ENCODE results near the gene PLBD2.

The PLBD2 gene

DNA sequence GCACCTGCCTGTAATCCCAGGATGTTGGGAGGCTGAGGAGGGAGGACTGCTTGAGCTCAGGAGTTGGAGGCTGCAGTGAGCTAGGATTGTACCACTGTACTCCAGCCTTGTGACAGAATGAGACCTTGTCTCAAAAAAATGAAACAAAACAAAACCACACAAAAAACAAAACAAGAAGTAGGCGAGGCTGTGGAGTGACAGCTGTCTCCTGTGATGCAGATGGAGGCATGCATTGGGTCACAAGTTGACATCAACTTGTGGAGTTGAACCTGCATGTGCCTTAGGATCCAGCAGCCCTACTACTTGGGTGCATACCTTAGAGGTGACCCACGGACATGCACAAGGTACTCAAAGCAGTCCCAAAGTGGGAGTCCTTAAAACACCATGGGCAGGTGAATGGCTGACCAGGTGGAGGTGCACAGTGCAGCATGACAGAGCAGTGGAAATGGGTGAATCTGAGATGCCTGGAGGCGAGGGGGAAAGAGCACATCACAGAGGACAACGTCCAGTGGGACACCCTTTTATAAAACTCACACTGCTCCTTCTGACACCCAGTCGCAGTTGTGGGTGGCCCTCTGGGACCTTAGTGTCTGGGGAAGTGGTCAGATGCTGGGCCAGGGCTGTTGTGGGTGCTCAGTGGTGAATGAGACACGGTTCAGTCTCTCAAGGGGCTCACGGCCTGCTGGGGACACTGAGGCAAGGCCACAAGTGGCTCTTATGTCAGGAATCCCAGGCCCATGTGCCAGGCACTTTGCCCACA is 12.7 kb downstream of the PLBD2 start:
- no peak for DNase-seq (ENCODE audit: low read depth)

DNA sequence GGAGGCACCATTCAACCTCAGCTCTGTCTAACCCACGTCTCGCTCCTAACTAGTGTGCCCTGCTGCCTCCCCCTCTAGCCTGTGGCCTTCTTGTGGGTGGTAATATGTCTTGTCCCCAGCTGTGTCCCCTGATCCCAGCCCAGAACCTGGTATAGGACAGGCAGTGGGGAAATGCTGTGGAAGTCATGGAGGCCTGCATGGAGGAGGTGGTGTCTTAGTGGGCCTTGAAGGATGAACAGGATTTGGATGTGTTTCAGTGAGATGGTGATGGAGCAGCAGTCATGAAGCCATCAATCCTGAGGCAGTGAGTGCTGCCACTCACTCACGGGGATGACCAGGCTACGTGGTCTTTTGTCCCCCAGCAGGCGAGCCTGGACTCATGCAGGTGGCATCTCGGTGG is 13.4 kb downstream of the PLBD2 start:
- no peak for DNase-seq (ENCODE audit: low read depth)

DNA sequence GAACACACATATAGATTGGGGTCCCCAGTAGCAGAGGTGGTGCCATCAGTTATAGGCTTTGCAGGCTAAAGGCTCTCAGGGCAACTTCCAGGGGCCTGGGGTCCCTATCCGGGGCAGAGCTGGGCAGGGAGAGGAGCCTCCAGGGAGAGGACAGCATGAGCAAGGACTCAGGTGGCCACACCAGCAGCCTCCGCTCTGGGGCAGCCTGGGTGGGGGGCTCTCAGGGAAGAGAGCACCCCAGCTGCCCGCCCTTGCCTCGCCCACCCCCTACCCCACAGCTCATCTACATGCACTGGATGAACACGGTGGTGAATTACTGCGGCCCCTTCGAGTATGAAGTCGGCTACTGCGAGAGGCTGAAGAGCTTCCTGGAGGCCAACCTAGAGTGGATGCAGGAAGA is 14.0 kb downstream of the PLBD2 start:
- DNase-seq (ENCODE audit: low read depth): no peak

DNA sequence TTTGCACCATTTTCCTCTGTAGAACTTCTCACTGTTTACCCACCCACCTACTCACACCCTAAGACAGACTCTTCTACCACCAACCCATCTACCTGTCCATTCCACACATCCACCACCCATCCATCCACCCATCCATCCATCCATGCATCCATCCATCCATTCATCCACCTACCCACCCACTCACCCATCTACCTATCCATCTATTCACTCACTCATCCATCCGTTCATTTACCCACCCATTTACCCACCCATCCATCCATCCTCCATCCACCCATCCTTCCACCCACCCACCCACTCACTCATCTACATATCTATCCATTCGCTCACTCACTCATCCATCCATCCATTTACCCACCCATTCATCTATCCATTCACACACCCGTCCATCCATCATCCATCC is 15.1 kb downstream of the PLBD2 start:
- no peak for DNase-seq (ENCODE audit: low read depth)

DNA sequence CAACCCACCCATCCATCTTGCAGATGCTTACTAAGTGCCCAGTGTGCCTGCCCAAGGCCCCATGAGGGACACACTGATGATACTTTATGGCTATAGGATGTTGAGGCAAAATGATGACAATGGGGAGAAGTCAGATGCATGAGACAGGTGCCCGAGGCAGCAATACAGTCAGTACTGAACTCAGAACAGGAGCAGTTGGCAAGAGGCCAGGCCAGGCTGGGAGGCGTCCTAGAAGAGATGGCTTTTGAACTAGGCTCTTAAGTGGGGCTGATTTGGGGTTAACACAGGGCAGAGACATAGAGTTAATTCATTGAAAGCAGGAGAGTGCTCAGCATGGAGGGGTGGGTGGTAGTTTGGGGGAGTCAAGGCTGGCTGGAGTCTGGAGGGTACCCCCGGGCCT is 15.6 kb downstream of the PLBD2 start:
- DNase-seq (ENCODE audit: low read depth): no peak

DNA sequence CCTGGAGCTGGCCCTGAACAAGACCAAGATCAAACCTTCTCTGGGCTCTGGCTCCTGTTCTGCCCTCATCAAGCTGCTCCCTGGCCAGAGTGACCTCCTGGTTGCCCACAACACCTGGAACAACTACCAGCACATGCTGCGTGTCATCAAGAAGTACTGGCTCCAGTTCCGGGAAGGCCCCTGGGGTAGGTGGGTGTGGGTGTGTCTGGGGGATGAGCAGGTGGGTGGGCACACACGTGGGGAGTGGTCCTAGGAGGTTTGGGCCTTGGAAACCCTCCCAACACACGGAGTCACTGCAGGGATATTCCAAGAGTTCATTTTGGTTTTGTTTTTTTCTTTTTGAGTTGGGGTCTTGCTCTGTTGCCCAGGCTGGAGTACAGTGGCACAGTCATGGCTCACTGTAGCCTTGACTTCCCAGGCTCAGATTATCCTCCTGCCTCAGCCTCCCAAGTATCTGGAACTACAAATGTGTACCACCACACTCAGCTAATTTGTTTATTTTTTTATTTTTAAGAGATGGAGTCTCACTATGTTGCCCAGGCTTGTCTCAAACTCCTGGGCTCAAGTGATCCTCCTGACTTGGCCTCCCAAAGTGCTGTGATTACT is 16.5 kb downstream of the PLBD2 start:
- no peak for DNase-seq (ENCODE audit: low read depth)

DNA sequence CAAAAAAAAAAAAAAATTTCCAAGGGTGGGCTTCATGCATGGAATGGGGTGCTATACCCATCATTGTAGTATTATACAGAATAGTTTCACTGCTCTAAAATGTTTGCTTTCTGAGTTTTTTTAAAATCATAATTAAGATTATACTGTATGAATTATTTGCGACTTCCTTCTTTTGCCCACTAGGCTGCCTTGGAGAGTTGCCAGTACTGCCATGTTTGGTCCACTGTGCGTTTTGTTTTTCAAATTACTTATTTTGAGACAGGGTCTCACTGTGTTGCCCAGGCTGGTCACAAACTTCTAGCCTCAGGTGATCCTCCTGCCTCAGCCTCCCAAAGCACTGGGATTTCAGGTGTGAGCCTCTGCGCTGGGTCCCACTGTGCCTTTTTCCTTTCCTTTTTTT is 19.9 kb downstream of the PLBD2 start:
- no peak for DNase-seq (ENCODE audit: low read depth)

DNA sequence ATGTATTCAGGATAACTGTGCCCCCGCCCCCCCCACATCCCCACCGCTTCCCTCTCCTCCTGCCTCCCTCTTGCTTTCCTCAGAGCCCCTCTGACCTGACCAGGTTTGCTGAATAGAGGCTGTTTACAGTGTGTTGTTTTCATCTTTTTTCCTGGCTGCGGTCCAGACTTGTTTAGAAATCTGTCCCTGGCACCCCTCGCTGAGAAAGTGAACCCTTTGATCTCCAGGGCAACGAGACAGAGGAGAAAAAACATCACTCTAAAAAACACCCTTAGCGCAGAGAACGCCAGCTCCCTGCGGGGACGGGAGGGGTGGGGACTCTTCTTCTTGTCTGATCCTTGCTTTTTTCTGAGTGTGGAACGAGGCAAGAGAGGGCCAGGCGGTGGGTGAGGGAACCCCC is 22.8 kb downstream of the PLBD2 start:
- DNase-seq (ENCODE audit: low read depth): no peak

DNA sequence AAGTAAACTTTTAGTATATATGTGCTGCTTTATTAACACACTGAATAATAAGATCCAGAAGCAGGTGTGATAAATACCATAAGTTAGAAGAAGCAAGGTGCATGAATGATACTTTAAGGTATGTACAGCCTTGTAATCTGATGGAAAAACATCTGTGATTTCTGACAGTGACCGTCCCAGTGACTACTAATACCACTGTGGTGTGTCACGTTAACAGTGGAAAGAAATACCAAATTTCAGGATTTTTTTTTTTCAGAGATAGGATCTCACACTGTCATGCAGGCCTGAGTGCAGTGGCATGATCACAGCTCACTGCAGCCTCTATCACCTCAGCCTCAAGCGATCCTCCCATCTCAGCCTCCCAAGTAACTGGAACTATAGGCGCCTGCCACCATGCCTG is 23.8 kb downstream of the PLBD2 start:
- no peak for DNase-seq (ENCODE audit: low read depth)

DNA sequence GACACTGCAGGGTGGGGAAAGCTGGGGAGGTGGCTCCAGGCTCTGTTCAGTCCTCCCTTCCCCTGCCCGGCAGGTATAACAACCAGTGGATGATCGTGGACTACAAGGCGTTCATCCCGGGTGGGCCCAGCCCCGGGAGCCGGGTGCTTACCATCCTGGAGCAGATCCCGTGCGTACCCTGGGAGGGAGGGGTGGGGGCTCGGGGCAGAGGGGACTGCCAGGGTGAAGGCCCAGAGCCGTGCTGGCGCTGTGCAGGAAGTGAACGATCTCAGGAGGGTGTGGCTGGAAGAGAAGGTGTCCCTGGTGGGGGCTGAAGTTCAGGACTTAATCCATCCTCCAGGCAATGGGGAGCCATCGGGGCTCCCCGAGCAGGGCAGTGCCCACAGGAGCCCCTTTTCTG is 26.4 kb downstream of the PLBD2 start:
- DNase-seq (ENCODE audit: low read depth): no peak

DNA sequence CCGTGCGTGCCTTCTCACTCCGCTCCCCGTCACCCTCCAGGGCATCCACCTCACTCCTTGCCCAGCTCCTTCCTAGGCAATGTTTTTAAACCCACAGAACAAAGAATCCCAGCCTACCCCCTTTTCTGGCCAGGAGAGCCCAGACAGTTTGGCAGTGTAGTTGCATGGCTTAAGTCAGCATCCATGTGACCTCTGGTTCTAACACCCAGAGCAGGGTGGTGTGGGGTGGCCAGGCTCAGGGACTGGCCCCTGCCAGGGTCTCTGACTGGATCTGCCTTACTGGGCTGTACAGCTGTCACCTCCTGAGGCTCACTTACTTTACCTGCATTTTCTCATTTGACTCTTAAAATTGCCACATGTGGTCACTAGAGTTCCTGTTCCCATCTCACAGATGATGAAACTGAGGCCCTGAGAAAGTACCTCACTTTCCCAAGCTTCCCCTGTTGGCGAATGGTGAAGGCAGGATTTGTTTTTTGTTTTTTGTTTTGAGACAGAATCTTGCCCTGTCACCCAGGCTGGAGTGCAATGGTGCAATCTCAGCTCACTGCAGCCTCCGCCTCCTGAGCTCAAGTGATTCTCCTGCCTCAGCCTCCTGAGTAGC is 27.0 kb downstream of the PLBD2 start:
- DNase-seq (ENCODE audit: low read depth): no peak

DNA sequence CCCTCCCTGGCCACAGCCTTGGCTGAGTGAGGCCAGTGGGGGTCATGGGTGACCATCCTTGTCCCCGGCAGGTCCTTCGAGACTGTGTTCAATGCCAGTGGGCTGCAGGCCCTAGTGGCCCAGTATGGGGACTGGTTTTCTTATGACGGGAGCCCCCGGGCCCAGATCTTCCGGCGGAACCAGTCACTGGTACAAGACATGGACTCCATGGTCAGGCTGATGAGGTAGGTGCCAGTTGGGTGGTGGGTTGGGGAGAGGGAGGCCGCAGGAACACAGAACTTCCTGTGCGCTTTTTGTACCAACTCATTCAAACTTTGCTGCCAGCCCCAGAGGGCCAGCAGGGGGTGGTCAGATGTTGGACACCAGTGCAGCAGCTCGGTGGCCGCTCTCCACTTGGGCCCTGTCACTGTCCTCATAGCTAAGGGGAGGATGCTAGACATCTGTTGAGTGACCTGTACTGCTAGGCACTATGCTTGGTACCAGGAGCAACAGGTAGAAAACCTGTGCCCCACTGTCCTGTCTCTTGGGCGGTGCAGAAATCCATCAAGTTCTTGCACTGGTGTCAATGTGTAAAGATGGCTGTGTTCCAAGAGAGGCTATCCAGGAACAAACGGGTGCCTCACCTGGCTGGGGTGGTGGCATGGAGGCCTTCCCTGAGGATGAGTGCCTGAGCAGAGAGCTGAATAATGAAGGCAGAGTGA is 28.6 kb downstream of the PLBD2 start:
- no peak for DNase-seq (ENCODE audit: low read depth)

DNA sequence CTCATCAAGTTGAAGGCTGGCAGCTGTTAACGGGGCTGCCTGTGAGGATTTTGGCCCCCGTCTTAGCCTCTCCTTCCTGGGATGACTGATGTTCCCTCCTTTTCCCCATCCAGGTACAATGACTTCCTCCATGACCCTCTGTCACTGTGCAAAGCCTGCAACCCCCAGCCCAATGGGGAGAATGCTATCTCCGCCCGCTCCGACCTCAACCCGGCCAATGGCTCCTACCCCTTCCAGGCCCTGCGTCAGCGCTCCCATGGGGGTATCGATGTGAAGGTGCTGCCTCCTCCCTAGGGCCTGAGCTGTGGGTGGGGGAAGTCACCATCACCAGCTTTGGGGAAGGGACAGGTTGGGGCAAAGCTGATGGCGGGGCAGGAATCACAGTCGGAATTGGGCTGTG is 29.2 kb downstream of the PLBD2 start:
- no peak for DNase-seq (ENCODE audit: low read depth)

DNA sequence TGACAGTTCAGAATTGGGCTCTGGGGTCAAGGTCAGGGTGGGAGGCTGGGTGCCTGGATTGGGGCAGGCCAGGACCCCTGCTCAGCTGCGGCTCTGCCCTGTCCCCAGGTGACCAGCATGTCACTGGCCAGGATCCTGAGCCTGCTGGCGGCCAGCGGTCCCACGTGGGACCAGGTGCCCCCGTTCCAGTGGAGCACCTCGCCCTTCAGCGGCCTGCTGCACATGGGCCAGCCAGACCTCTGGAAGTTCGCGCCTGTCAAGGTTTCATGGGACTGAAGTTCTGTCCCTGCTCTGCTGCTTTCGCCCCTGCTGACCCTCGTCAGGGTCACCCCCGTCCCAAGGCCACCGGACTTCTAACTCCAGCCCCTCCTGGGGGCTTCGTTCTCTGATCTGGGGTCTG is 30.0 kb downstream of the PLBD2 start:
- no peak for DNase-seq (ENCODE audit: low read depth)

DNA sequence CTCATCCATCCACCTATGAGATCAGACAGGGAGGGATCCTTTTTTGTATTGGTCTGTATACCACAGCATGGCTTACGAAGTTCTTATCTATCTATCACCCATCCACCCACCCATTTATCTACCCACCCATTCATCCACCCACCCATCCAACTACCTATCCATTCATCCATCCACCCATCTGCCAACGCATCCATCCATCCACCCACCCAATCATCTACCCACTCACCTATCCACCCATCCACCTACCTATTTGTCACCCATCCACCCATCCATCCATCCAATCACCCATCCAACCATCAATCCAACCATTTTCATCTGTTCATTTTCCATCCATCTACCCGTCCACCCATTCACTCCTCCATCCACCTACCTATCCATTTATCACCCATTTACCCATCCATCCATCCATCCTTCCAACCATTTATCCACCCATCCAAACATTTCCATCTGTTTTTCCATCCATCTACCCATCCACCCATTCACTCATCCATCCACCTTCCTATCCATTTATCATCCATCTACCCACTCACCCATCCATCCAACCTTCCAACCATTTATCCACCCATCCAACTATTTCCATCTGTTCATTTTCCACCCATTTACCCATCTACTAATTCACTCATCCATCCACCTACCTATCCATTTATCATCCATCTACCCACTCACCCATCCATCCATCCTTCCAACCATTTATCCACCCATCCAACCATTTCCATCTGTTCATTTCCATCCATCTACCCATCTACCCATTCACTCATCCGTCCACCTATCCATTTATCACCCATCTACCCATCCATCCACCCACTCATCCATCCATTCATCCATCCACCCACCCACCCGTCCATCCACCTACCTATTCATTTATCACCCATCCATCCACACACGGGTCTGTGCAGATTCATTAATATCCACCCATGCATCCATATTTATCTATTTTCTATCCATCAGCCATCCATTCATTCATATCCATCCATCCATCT is 32.0 kb downstream of the PLBD2 start:
- no peak for DNase-seq (ENCODE audit: low read depth)

DNA sequence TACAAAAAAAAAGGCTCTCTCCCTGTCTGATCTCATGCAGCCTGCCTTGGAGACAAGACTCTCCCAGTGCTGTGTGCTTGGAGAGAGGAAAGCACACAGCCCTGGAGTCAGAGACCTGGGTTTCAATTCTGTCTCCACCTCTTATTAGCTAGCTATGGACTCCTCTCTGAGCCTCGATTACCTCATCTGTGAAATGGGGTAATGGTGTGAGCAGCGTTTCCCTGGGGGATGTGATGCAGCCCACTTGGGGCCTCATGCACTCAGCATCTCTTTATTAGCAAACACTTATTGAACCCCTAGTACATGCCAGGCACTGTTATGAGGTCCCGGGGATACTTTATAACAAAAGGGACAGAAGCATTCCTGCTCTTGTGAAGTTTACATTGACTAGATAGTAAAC is 32.8 kb downstream of the PLBD2 start:
- no peak for DNase-seq (ENCODE audit: low read depth)

DNA sequence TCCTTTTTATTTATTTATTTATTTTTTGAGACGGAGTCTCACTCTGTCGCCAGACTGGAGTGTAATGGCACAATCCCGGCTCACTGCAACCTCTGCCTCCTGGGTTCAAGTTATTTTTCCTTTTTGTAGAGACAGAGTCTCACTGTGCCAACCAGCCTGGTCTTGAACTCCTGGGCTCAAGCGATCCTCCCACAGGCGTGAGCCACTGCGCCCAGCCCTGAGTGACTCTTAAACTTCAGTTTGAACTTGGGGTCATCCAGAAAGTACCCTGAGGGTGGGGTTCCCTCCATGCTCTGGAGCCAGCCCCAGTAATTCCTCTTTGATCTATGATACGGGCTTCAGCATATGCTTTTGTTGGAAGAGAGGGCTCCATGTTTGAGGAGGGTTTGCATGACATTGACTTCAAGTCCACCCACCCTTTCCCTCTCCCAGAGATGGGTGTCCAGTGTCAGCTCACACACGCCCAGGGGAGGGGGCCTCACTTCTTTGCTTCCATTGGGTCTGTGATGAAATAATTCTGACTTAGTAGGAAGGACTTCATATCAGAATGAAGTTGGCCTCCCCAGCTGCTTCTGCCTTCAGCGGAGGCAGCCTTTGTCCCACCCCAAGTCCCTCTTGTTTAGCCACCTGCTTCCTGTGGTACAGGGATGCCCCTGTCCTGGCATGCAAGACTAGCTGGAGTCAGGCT is 33.4 kb downstream of the PLBD2 start:
- no peak for DNase-seq (ENCODE audit: low read depth)

DNA sequence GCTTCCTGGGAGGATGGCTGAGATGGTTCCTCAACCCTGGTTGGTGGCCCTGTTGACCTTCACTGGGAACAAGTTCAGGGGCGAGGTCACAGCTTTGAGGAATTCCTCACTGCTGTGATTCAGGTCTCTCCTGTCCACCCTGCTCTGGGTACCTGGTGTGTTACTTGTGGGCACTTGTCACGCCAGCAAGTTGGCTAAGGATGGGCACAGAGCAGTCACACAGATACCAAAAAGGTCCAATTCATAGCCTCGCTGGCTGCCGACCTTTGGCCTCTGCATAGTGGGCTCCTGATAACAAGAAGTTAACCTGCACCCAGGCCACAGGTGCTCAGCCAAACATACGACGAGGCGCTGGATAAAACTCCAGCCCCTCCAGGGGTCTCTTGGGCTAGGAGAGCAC is 34.1 kb downstream of the PLBD2 start:
- DNase-seq (ENCODE audit: low read depth): no peak

DNA sequence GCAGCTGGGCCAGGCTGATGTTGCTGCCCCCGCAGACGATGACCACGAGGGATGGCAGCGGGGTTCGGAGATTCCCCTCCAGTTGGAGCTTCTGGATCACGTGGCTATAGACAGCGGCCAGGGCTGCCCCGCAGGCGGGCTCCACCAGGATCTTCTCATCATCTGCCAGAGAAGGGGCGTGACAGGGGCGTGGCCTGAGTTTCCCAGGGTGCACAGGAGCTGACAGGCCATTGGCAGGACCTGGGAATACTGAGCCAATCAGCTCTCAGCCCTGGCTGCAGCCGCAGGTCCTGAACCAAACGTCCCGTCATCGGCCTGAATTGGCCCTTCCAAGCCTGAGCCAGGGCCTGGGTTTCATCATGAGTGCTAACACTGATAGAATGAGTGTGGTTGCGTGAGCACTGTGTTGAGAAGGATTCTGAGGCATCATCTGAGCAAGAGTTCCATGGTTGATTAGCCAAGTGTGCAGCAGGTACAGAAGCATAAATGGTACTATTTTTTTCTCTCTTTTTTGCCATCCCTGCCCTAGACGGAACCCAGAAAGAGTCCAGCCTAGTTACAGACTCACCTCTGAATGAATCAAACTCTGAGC is 34.7 kb downstream of the PLBD2 start:
- no peak for DNase-seq (ENCODE audit: low read depth)

DNA sequence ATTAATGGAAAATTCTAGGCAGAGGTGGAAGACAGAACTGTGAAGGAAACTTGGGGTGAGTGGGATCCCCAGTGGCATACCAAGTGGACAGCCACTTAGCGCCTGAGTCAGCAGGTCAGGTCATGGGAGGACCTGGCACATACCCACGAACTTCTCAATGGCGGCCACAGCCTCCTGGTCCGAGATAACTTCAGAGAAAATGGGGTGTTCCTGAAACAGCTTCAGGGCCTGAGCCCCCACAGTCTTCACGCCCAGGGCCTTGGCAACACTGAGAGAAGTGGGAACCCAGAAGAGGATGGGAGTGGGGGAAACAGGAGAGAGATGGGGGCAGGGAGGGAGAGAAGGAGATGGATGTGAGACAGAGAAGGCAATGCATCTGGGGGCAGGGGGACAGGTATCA is 35.4 kb downstream of the PLBD2 start:
- no peak for DNase-seq (ENCODE audit: low read depth)

DNA sequence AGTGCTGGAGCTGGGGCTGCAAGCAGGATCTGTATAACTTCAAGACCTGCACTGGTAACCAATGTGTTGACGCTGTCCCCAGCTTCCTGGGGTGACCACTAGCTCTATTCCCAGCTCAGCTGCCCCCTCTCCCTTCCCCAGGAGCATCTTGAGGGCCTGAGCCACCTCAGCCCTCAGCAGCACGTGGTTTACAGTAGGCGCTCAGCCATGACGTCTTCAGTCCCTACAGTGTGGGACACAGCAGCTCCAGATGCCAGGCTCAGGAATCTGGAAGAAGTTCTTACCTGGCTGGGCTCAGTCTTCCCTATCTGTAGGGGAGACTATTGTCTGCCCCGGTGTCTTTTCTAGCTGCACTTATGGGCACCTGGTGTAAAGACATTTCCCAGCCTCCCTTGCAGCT is 36.7 kb downstream of the PLBD2 start:
- no peak for DNase-seq (ENCODE audit: low read depth)

Data from HS-27A (cell line).